SK-N-SH (cell line): ENCODE results near the gene CELF4.

Experiments used
- CHD2 ChIP-seq: fragments of 150-350 bp; IDR thresholded peaks from 2 replicates; pipeline ENCODE4 v1.6.1; 2018; ENCODE audit warnings: low read length; ENCODE audit not compliant: partially characterized antibody
- CTCF ChIP-seq: fragments of 200-600 bp; sonication (generic); IDR thresholded peaks from 2 replicates; pipeline ENCODE4 v1.6.1; 2017; ENCODE audit warnings: antibody characterized with exemption, mild to moderate bottlenecking, moderate library complexity
- EZH2phosphoT487 ChIP-seq: fragments of 200-600 bp; sonication (generic); IDR thresholded peaks from 2 replicates; pipeline ENCODE4 v1.6.1; 2017; ENCODE audit warnings: low read depth, mixed run types, mild to moderate bottlenecking, antibody characterized with exemption, moderate library complexity, borderline replicate concordance
- FOXM1 ChIP-seq: IDR thresholded peaks from 2 replicates; pipeline ENCODE4 v1.4.0; 2012; ENCODE audit warnings: low read depth, mild to moderate bottlenecking
- MXI1 ChIP-seq: IDR thresholded peaks from 2 replicates; pipeline ENCODE4 v1.6.1; 2012; ENCODE audit warnings: mild to moderate bottlenecking, low read depth, low read length, improper control_type of control experiment
- NFIC ChIP-seq: IDR thresholded peaks from 2 replicates; pipeline ENCODE4 v1.4.0; 2012; ENCODE audit warnings: borderline replicate concordance
- POLR2AphosphoS5 ChIP-seq: IDR thresholded peaks from 2 replicates; pipeline ENCODE4 v1.6.1; 2012; ENCODE audit warnings: low read depth, low read length
- REST ChIP-seq: IDR thresholded peaks from 2 replicates; pipeline ENCODE4 v1.6.1; 2012; ENCODE audit warnings: mild to moderate bottlenecking, low read depth, low read length, moderate library complexity
- USF2 ChIP-seq: fragments of 150-350 bp; IDR thresholded peaks from 2 replicates; pipeline ENCODE4 v1.6.1; 2017; ENCODE audit warnings: antibody characterized with exemption, low read length, low read depth, borderline replicate concordance

- TF ChIP-seq USF2 (no peak), NFIC (no peak), EZH2phosphoT487 (no peak), FOXM1 (no peak), REST (no peak), POLR2AphosphoS5 (no peak), CTCF (no peak), MXI1 (no peak), CHD2 (no peak)
Observed at GRCh38 chr18:37572736-37573135, 7.1 kb upstream of the CELF4 start.
